Hematopoietic multipotent progenitor cell treated with erythropoietin and hydrocortisone succinate and interleukin-3 and kit ligand, for 4 days (in vitro differentiated cells): ENCODE data around the gene ZSCAN5A.
"Not testable (repeated sequence)": the region's sequence is repeated elsewhere in the genome, so short reads cannot be mapped to it uniquely, and the experiment has no call there.

Source experiments
- DNase-seq: peaks from one replicate; pipeline ENCODE4 v3.0.0-alpha.2; 2015

The ZSCAN5A gene

GRCh38 chr19:56199687-56200086, 115.0 kb downstream of the ZSCAN5A start:
- no peak for DNase-seq

DNA sequence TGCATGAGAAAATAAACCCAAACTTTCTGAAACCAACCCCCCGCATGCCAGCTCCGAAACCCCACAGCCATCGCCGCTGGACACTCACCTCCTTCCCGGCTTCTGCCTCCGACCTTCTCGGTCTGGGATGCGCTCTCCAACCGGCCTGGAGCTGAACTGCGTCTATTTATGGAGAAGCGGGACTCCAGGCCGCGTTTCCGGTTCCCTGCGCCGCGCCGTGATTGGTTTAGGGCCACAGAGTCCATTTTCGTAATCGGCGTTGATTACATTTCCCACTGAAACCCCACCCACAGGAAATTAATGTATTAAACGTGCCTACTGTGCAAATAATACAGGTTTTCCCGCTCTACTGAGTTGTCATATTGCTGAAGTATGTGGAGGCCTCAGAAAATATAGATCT, 117.0 kb downstream of the ZSCAN5A start, which contains the start of gene ZSCAN5B:
Gene ZSCAN5B, minus strand, starts transcription at position 138 of the 400 bp plus-strand sequence. CDS start 4,731 bp downstream, outside the sequence.
- not testable (repeated sequence) for DNase-seq

GRCh38 chr19:56193981-56194640, 120.5 kb downstream of the ZSCAN5A start:
- no peak for DNase-seq

GRCh38 chr19:56191711-56192110, 122.9 kb downstream of the ZSCAN5A start:
- no peak for DNase-seq

- DNase-seq, result no peak
These were observed 123.5 kb downstream of the ZSCAN5A start for GRCh38 chr19:56191115-56191514.

- no peak for DNase-seq
These were observed 124.9 kb downstream of the ZSCAN5A start for GRCh38 chr19:56189785-56190184.

GRCh38 chr19:56177564-56178243, 136.9 kb downstream of the ZSCAN5A start:
- no peak for DNase-seq

DNA sequence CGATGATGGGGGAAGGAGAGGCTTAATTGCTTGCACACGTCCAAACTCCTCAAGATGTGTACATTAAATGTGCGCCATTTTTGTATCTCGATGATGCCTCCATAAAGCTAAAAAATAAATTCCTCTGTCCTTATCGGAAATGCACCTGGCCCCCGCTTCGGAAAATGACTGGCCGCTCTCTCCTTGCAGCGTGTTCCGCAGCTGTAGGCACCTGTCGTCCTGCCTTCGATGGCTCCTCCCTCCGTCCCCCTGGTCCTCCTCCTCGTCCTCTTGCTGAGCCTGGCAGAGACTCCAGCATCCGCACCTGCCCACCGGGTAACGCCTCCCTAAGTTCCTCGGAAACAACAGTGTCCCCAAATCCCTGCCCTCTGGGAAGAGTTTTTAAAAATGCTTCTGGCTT, 137.8 kb downstream of the ZSCAN5A start:
- DNase-seq, result no peak

DNA sequence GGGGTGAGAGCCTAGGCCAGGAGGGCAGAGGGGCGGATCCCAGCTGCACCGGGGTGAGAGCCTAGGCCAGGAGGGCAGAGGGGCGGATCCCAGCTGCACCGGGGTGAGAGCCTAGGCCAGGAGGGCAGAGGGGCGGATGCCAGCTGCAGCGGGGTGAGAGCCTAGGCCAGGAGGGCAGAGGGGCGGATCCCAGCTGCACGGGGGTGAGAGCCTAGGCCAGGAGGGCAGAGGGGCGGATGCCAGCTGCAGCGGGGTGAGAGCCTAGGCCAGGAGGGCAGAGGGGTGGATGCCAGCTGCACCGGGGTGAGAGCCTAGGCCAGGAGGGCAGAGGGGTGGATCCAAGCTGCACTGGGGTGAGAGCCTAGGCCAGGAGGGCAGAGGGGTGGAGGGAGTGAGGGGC, 138.3 kb downstream of the ZSCAN5A start:
- not testable (repeated sequence) for DNase-seq

DNA sequence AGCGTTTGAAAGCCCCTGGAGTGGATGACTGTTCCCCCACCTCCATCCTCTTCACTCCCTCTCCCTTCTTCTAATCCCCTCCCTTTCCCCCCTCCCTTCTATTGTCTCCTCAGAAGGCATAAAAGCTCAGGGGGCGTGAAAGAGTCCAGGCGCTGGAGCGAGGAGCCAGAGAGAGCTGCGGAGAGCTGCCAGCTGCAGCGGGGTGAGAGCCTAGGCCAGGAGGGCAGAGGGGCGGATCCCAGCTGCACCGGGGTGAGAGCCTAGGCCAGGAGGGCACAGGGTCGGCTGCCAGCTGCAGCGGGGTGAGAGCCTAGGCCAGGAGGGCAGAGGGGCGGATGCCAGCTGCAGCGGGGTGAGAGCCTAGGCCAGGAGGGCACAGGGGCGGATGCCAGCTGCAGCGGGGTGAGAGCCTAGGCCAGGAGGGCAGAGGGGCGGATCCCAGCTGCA, 138.8 kb downstream of the ZSCAN5A start, which contains the start of gene GALP:
Gene GALP, plus strand, starts transcription at position 148 of the 447 bp plus-strand sequence. CDS start 1,101 bp downstream, outside the sequence.
- not testable (repeated sequence) for DNase-seq

- no peak for DNase-seq
These were observed 140.1 kb downstream of the ZSCAN5A start for GRCh38 chr19:56174550-56174949.

- DNase-seq, result no peak
These were observed 140.6 kb downstream of the ZSCAN5A start for GRCh38 chr19:56174086-56174485.
